ENCODE data around the gene ZNF48.
A peak's percentile ranks its signal among the peaks of the same experiment; 100 is the strongest.

ZNF48 gene

GRCh38 chr16:30353438-30354129, 41.6 kb upstream of the ZNF48 start:
- TF ChIP-seq, protein P1, sequence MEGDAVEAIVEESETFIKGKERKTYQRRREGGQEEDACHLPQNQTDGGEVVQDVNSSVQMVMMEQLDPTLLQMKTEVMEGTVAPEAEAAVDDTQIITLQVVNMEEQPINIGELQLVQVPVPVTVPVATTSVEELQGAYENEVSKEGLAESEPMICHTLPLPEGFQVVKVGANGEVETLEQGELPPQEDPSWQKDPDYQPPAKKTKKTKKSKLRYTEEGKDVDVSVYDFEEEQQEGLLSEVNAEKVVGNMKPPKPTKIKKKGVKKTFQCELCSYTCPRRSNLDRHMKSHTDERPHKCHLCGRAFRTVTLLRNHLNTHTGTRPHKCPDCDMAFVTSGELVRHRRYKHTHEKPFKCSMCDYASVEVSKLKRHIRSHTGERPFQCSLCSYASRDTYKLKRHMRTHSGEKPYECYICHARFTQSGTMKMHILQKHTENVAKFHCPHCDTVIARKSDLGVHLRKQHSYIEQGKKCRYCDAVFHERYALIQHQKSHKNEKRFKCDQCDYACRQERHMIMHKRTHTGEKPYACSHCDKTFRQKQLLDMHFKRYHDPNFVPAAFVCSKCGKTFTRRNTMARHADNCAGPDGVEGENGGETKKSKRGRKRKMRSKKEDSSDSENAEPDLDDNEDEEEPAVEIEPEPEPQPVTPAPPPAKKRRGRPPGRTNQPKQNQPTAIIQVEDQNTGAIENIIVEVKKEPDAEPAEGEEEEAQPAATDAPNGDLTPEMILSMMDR (IDR thresholded peaks at IDR 0.05) = no peak
- H3K27me3 ChIP-seq = no peaks in the 10 kb centered on the region
- peaks cover 63% of the 10 kb centered on the region for H3K36me3 ChIP-seq
- no peaks in the 10 kb centered on the region for H3K9me3 ChIP-seq
- peaks cover 25 to 29% of the 10 kb centered on the region in 2 experiments for H3K4me1 ChIP-seq (ENCODE audit: control insufficient read depth in 1 of 2, insufficient read depth in 1 of 2, low read depth in 1 of 2, low read length in 1 of 2)
- H3K27ac ChIP-seq = peak overlapping the region; percentile 98
- peak overlapping the region; percentile 73 to 94 for H3K4me3 ChIP-seq (ENCODE audit: low read depth in 1 of 2, low read length in 1 of 2)

DNA sequence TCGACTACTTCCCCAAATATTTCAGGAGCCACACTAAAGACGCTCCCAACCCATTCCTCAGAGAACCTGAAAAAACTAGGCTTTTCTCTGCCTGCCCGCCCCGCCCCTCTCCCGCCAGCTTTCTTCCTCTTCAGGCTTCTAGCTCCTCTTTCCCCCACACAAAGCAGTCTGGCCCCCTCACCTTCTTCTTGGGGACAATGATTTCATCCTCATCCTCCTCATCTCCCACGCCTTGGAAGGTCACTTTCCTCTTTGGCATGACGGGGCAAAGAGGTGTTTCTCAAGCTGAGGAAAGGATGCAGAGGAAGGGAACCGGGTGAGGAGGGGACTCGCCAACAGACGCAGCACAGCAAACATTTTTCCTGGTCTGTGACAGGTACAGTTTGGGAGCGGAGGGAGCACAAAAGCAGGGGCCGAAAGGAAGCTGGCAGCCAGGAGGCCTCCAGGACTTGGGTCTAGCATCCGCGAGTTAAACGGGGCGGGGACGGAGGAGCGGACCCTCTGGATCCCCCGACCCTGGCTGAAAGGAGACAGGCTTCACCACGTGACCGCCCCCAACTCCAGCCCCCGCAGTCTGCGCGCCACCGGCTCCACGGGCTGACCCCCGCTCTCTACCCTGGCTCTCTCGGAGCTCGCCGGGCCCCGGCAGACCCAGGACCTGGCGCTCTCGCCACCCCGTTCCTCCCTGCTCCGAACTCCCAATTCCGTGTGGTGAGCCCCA, 40.6 kb upstream of the ZNF48 start:
- TF ChIP-seq, protein P1 (IDR thresholded peaks at IDR 0.05) = no peak
- Histone ChIP-seq H3K27me3 (no peaks in the 10 kb centered on the region), H3K9me3 (no peaks in the 10 kb centered on the region), H3K27ac (peak overlapping the region; percentile 98), H3K36me3 (peaks cover 72% of the 10 kb centered on the region), H3K4me3 (ENCODE audit: low read depth in 1 of 2, low read length in 1 of 2) (peak overlapping the region; percentile 73 to 94), H3K4me1 (ENCODE audit: control insufficient read depth in 1 of 2, insufficient read depth in 1 of 2, low read depth in 1 of 2, low read length in 1 of 2) (peaks cover 25 to 29% of the 10 kb centered on the region in 2 experiments)

DNA sequence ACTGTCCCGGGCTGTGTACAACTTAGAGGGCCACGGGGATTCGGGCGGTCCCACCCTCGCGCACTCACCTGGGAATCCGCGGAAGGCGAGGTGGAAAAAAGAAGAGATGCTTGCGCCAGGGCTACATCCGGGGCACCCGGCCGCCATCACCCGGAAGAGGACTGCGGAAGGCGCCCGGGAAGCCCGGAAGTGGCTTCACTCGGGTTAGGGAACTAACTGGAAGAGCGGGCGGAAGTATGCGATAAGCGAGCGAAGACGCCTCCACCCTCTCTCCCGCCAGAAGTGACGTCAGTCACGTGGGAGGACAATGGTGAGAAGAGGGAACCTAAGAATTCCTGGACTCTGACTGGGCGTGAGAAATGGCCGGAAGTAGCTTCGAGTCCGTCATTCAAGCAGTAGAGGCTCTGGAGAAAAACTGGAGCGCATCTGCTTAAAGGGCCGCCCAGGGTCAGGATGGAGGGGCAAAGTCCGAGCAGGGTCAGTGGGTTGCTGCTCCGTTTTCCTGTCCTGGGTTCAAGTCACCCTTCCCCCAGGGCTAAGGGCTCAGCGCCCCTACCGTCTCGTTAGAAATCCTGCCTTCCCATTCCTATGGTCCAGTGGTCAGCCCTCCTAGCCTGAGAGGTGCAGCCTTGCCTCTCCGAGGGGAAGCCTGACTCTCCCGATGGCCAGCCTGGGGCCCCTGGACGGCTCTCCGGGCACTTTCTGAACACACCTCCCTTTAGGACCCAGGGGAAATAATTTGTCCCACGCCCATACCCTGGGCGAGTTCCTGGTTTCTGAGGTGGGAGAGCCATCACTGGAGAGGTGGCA, 39.9 kb upstream of the ZNF48 start, which contains the start of gene CD2BP2:
CD2BP2 (minus strand) TSS at position 165 of the 810 bp plus-strand sequence. CDS start 627 bp downstream, outside the sequence.
- Histone ChIP-seq H3K9me3 (no peaks in the 10 kb centered on the region), H3K36me3 (peaks cover 73% of the 10 kb centered on the region), H3K27me3 (no peaks in the 10 kb centered on the region), H3K4me3 (ENCODE audit: low read depth in 1 of 2, low read length in 1 of 2) (peak within 1 kb of the TSS; percentile 73 to 94), H3K27ac (peak within 1 kb of the TSS; percentile 98), H3K4me1 (ENCODE audit: control insufficient read depth in 1 of 2, insufficient read depth in 1 of 2, low read depth in 1 of 2, low read length in 1 of 2) (peaks cover 25 to 29% of the 10 kb centered on the region in 2 experiments)
- TF ChIP-seq, protein P1 (IDR thresholded peaks at IDR 0.05) = no peak

GRCh38 chr16:30355954-30356308, 39.3 kb upstream of the ZNF48 start:
- Histone ChIP-seq H3K27me3 (no peaks in the 10 kb centered on the region), H3K9me3 (no peaks in the 10 kb centered on the region), H3K4me1 (ENCODE audit: control insufficient read depth in 1 of 2, insufficient read depth in 1 of 2, low read depth in 1 of 2, low read length in 1 of 2) (peaks cover 25 to 29% of the 10 kb centered on the region in 2 experiments), H3K4me3 (ENCODE audit: low read depth in 1 of 2, low read length in 1 of 2) (peak overlapping the region; percentile 73 to 94), H3K27ac (peak overlapping the region; percentile 98), H3K36me3 (peaks cover 73% of the 10 kb centered on the region)
- TF ChIP-seq, protein P1 (IDR thresholded peaks at IDR 0.05) = no peak

DNA sequence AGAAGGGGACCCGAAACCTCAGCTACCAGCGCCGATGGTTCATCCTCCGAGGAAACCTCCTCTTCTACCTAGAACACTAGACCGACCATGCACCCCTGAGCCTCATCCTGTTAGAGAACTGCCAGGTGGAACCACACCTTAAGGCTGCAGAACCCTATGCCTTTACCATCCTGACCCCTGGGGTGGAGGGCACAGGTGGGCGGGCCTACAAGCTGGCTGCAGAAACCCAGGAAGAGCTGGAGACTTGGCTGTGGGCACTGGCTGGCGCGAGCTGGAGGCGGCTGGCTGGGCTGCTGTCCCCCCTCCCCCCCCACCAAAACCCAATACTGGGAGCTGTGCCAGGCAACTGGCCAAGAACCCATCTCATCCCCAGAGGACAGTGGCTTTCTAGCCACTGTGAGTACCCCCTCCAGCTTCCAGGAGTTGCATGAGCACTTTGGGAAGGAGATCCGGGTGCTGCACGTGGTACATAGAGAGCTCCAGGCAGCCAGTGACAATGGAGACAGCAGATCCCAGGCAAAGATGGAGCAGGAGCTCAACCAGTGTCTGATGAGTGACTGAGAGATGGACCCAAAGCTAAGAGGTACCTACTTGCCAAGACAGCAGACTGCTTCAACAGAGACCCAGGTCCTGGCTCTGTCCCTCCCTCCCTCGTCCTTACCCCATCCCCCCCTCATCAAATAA, 38.7 kb upstream of the ZNF48 start:
- Histone ChIP-seq H3K4me1 (ENCODE audit: control insufficient read depth in 1 of 2, insufficient read depth in 1 of 2, low read depth in 1 of 2, low read length in 1 of 2) (peaks cover 25 to 29% of the 10 kb centered on the region in 2 experiments), H3K27me3 (no peaks in the 10 kb centered on the region), H3K27ac (peak overlapping the region; percentile 98), H3K9me3 (no peaks in the 10 kb centered on the region), H3K4me3 (ENCODE audit: low read depth in 1 of 2, low read length in 1 of 2) (peak overlapping the region; percentile 73 to 94), H3K36me3 (peaks cover 72% of the 10 kb centered on the region)
- TF ChIP-seq, protein P1 (IDR thresholded peaks at IDR 0.05) = no peak

Data from neutrophil (primary cell).